Thymus (tissue), 11 donors: Measurements from ENCODE around the gene RAB28. TPM values are rescaled to one million over a fixed set of nuclear protein-coding genes. Genes with fewer than 3 reads are reported as not detected.
A peak's percentile ranks its signal among the peaks of the same experiment; 100 is the strongest.

Source experiments
- DNase-seq, 9 donors: peaks; one replicate each; pipeline ENCODE4 v3.0.0-alpha.2; 2013; ENCODE audit warnings: low spot score in 9 of 9, low read depth in 6 of 9, missing footprints in 1 of 9
- H3K27ac ChIP-seq, 2 donors: one replicate each; pipeline ENCODE4 v1.5.1; 2013; ENCODE audit warnings: control low read depth in 1 of 2, low read depth in 1 of 2, low read length in 1 of 2, mild to moderate bottlenecking in 1 of 2, moderate library complexity in 1 of 2
- H3K27me3 ChIP-seq, 2 donors: one replicate each; pipeline ENCODE4 v1.5.1; 2013; ENCODE audit warnings: low read length in 1 of 2; ENCODE audit not compliant: control insufficient read depth in 2 of 2, insufficient read depth in 1 of 2
- H3K36me3 ChIP-seq, 2 donors: one replicate each; pipeline ENCODE4 v1.5.1; 2013; ENCODE audit warnings: low read length in 1 of 2, mild to moderate bottlenecking in 1 of 2, moderate library complexity in 1 of 2; ENCODE audit not compliant: control insufficient read depth in 2 of 2, insufficient read depth in 2 of 2
- H3K4me1 ChIP-seq, 2 donors: one replicate each; pipeline ENCODE4 v1.5.1; 2013; ENCODE audit warnings: low read length in 2 of 2; ENCODE audit not compliant: control insufficient read depth in 2 of 2, insufficient read depth in 2 of 2
- H3K4me3 ChIP-seq, 2 donors: one replicate each; pipeline ENCODE4 v1.5.1; 2013; ENCODE audit warnings: low read length in 2 of 2, control low read depth in 1 of 2, mild to moderate bottlenecking in 1 of 2
- H3K9me3 ChIP-seq, 2 donors: one replicate each; pipeline ENCODE4 v1.5.1; 2013; ENCODE audit warnings: low read length in 1 of 2, mild to moderate bottlenecking in 1 of 2; ENCODE audit not compliant: control insufficient read depth in 2 of 2, insufficient read depth in 1 of 2
- WGBS: extraction: QIAGEN DNeasy Blood & Tissue Kit; methylation state at CpG from one replicate; pipeline ENCODE4 v1.1.7; 2013; 5-methylcytosine and 5-hydroxymethylcytosine counted together
- polyA plus RNA-seq: library from polyadenylated mRNA; stranded (reverse); fragments of 200-250 nt; gene quantifications from one replicate; pipeline ENCODE4 v1.2.3, GENCODE V29; 2013
- total RNA-seq: library from RNA; stranded (reverse); fragments of 120-200 nt; gene quantifications from one replicate; pipeline ENCODE4 v1.2.4, GENCODE V29; 2013
- donor health status: healthy.

The RAB28 gene
- total and polyA plus RNA-seq, 2 donors: 14.6 to 21.2 TPM

- Histone ChIP-seq H3K9me3 (no peaks in the 10 kb centered on the region), H3K4me1 (no peaks in the 10 kb centered on the region), H3K27me3 (no peaks in the 10 kb centered on the region), H3K27ac (no peak overlapping the region), H3K4me3 (no peak overlapping the region), H3K36me3 (no peaks in the 10 kb centered on the region)
- no peak for DNase-seq
These were observed 13.8 kb downstream of the RAB28 start for GRCh38 chr4:13470379-13470778.

GRCh38 chr4:13464973-13465372 lies 19.2 kb downstream of the RAB28 start:
- WGBS: 96% methylated on average over 3 of the region's 3 CpGs

GRCh38 chr4:13464543-13464942 lies 19.6 kb downstream of the RAB28 start:
- no peaks in the 10 kb centered on the region for H3K4me1 ChIP-seq

More at GRCh38 chr4:13464973-13465372, 19.2 kb downstream of the RAB28 start:
- Histone ChIP-seq H3K4me3 (no peak overlapping the region), H3K27me3 (no peaks in the 10 kb centered on the region), H3K36me3 (peaks cover 0 to 4% of the 10 kb centered on the region in 2 donors), H3K27ac (no peak overlapping the region), H3K4me1 (no peaks in the 10 kb centered on the region), H3K9me3 (no peaks in the 10 kb centered on the region)
- no peak for DNase-seq

GRCh38 chr4:13461191-13461905 lies 22.8 kb downstream of the RAB28 start:
- H3K9me3 ChIP-seq: no peaks in the 10 kb centered on the region
- H3K4me1 ChIP-seq: no peaks in the 10 kb centered on the region
- H3K36me3 ChIP-seq: peaks cover 0 to 4% of the 10 kb centered on the region in 2 donors
- H3K27ac ChIP-seq: no peak overlapping the region
- 94% methylated on average over 6 of the region's 6 CpGs for WGBS
- no peak for DNase-seq
- no peak overlapping the region for H3K4me3 ChIP-seq
- no peaks in the 10 kb centered on the region for H3K27me3 ChIP-seq

More at GRCh38 chr4:13464543-13464942, 19.6 kb downstream of the RAB28 start:
- Histone ChIP-seq H3K9me3 (no peaks in the 10 kb centered on the region), H3K27me3 (no peaks in the 10 kb centered on the region), H3K4me3 (no peak overlapping the region), H3K36me3 (peaks cover 0 to 4% of the 10 kb centered on the region in 2 donors), H3K27ac (no peak overlapping the region)
- DNase-seq: no peak

GRCh38 chr4:13455411-13455810 lies 28.7 kb downstream of the RAB28 start:
- Histone ChIP-seq H3K27me3 (no peaks in the 10 kb centered on the region), H3K36me3 (peaks cover 9 to 11% of the 10 kb centered on the region in 2 donors), H3K4me1 (no peaks in the 10 kb centered on the region), H3K27ac (no peak overlapping the region), H3K9me3 (peaks cover 0 to 5% of the 10 kb centered on the region in 2 donors), H3K4me3 (no peak overlapping the region)
- 97% methylated on average over 4 of the region's 4 CpGs for WGBS
- no peak for DNase-seq

- DNase-seq: no peak
- H3K9me3 ChIP-seq: peaks cover 0 to 5% of the 10 kb centered on the region in 2 donors
- no peaks in the 10 kb centered on the region for H3K4me1 ChIP-seq
- no peaks in the 10 kb centered on the region for H3K27me3 ChIP-seq
- peaks cover 8 to 9% of the 10 kb centered on the region in 2 donors for H3K36me3 ChIP-seq
- no peak overlapping the region for H3K4me3 ChIP-seq
- no peak overlapping the region for H3K27ac ChIP-seq
- WGBS: 100% methylated on average over 1 of the region's 1 CpG
These were observed 29.4 kb downstream of the RAB28 start for GRCh38 chr4:13454786-13455185.

- peak in 1 of 9 donors; percentile 10 for DNase-seq
- Histone ChIP-seq H3K27me3 (no peaks in the 10 kb centered on the region), H3K27ac (no peak overlapping the region), H3K4me1 (no peaks in the 10 kb centered on the region), H3K9me3 (peaks cover 0 to 5% of the 10 kb centered on the region in 2 donors), H3K4me3 (no peak overlapping the region), H3K36me3 (peaks cover 8 to 9% of the 10 kb centered on the region in 2 donors)
- 82% methylated on average over 1 of the region's 1 CpG for WGBS
These were observed 31.1 kb downstream of the RAB28 start for GRCh38 chr4:13452927-13453579.

GRCh38 chr4:13449590-13449989 lies 34.5 kb downstream of the RAB28 start:
- no peaks in the 10 kb centered on the region for H3K27me3 ChIP-seq
- no peaks in the 10 kb centered on the region for H3K36me3 ChIP-seq
- no peak for DNase-seq
- no peak overlapping the region for H3K4me3 ChIP-seq
- no peak overlapping the region for H3K27ac ChIP-seq
- 96% methylated on average over 2 of the region's 2 CpGs for WGBS
- H3K4me1 ChIP-seq: no peaks in the 10 kb centered on the region
- peaks cover 0 to 1% of the 10 kb centered on the region in 2 donors for H3K9me3 ChIP-seq
